Stimulated activated naive CD8-positive, alpha-beta T cell treated with anti-CD3 and anti-CD28 coated beads, Interleukin-15, Interleukin-2, amounts not matched to agents 100 ng/mL and 50 ng/mL, for 24 hours (primary cell): Measurements from ENCODE around the gene ARRB1.
A peak's percentile ranks its signal among the peaks of the same experiment; 100 is the strongest.

Source experiments
- H3K27ac Mint-ChIP-seq: one replicate; pipeline ENCODE4 v1.8.0; 2021; ENCODE audit warnings: mild to moderate bottlenecking, mixed read lengths
- H3K27me3 Mint-ChIP-seq: one replicate; pipeline ENCODE4 v1.8.0; 2021; ENCODE audit warnings: mixed read lengths
- H3K36me3 Mint-ChIP-seq: one replicate; pipeline ENCODE4 v1.8.0; 2021; ENCODE audit warnings: low read depth, mixed read lengths
- H3K4me1 Mint-ChIP-seq: one replicate; pipeline ENCODE4 v1.8.0; 2021; ENCODE audit warnings: low read depth, mixed read lengths
- H3K4me3 Mint-ChIP-seq: one replicate; pipeline ENCODE4 v1.8.0; 2021; ENCODE audit warnings: mild to moderate bottlenecking, mixed read lengths
- H3K9me3 Mint-ChIP-seq: one replicate; pipeline ENCODE4 v1.8.0; 2021; ENCODE audit warnings: mixed read lengths

The ARRB1 gene

GRCh38 chr11:75351541-75351790 lies at the start of gene ARRB1:
TSS of gene ARRB1 (minus strand) at chr11:75351661. CDS start at chr11:75351607, 54 bp downstream.
- peak within 1 kb of the TSS; percentile 85 for H3K4me3 Mint-ChIP-seq
- peak within 1 kb of the TSS; percentile 89 for H3K27ac Mint-ChIP-seq
- no peaks in the 10 kb centered on the region for H3K36me3 Mint-ChIP-seq
- peaks cover 59% of the 10 kb centered on the region for H3K4me1 Mint-ChIP-seq
- no peaks in the 10 kb centered on the region for H3K27me3 Mint-ChIP-seq
- H3K9me3 Mint-ChIP-seq, result no peaks in the 10 kb centered on the region

GRCh38 chr11:75400146-75400865 lies 48.8 kb upstream of the ARRB1 start:
- Mint-ChIP-seq H3K27me3 (no peaks in the 10 kb centered on the region), H3K4me1 (peaks cover 51% of the 10 kb centered on the region), H3K9me3 (no peaks in the 10 kb centered on the region), H3K4me3 (peak overlapping the region; percentile 98), H3K27ac (peak overlapping the region; percentile 100), H3K36me3 (peaks cover 61% of the 10 kb centered on the region)

GRCh38 chr11:75399344-75400145 lies 48.1 kb upstream of the ARRB1 start, which contains the start of gene RPS3:
TSS of gene RPS3 (plus strand) at chr11:75399518. CDS start at chr11:75399548, 30 bp downstream.
- Mint-ChIP-seq H3K4me3 (peak within 1 kb of the TSS; percentile 98), H3K9me3 (no peaks in the 10 kb centered on the region), H3K36me3 (peaks cover 54% of the 10 kb centered on the region), H3K27me3 (no peaks in the 10 kb centered on the region), H3K27ac (peak within 1 kb of the TSS; percentile 100), H3K4me1 (peaks cover 44% of the 10 kb centered on the region)

DNA sequence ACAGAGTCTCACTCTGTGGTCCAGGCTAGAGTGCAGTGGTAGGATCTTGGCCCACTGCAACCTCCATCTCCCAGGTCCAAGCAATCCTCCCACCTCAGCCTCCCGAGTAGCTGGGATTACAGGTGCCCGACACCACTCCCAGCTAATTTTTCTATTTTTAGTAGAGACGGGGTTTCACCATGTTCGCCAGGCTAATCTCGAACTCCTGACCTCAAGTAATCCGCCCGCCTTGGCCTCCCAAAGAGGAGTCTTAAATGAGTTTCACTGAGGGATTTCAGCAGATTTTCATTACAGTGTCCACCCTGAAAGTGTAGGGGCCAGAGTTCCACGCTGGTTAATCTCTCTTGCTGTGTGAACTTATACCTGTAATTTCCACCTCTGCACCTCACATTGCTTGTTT lies 47.4 kb upstream of the ARRB1 start:
- H3K9me3 Mint-ChIP-seq, result no peaks in the 10 kb centered on the region
- H3K36me3 Mint-ChIP-seq, result peaks cover 47% of the 10 kb centered on the region
- peaks cover 38% of the 10 kb centered on the region for H3K4me1 Mint-ChIP-seq
- no peaks in the 10 kb centered on the region for H3K27me3 Mint-ChIP-seq
- peak overlapping the region; percentile 100 for H3K27ac Mint-ChIP-seq
- H3K4me3 Mint-ChIP-seq, result peak overlapping the region; percentile 98

- Mint-ChIP-seq H3K27ac (no peak overlapping the region), H3K4me1 (peaks cover 3% of the 10 kb centered on the region), H3K36me3 (peaks cover under 1% of the 10 kb centered on the region), H3K27me3 (peaks cover 6% of the 10 kb centered on the region), H3K4me3 (no peak overlapping the region), H3K9me3 (no peaks in the 10 kb centered on the region)
These were observed 42.8 kb upstream of the ARRB1 start for GRCh38 chr11:75394085-75394840.

DNA sequence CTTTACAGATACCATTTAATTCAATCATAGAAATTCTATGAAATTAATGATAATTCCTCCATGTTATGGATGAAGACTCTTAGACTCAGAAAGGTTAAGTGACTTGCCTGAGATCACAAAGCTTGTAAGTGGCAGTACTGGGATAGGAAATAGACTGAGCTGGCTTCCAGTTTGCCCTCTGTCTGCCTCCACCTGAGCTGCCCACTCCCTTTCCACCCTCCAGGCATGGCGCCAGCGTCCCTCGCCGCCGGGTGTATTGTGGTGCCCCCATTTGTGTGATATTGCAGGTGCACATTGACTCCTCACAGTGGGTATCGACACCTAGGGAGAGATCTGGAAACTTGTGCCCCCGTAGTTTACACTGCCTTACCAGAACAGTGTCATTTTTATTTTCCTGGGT lies 38.5 kb upstream of the ARRB1 start:
- Mint-ChIP-seq H3K4me3 (no peak overlapping the region), H3K9me3 (no peaks in the 10 kb centered on the region), H3K27ac (no peak overlapping the region), H3K27me3 (peaks cover 6% of the 10 kb centered on the region), H3K4me1 (no peaks in the 10 kb centered on the region), H3K36me3 (no peaks in the 10 kb centered on the region)

DNA sequence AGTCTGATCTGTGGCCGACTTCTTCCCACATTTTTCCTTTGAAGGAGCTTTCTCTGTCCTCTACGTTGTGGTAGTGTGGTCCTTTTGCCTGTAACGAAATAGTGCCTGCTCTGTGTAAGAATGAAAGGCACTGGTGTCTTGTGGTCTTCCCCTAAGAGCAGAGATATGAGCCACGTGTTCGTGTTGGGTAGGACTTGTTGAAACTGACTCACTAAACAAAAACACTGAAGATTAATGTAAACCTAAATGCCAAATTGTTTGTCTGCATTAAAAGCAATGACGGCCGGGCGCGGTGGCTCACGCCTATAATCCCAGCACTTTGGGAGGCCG lies 37.8 kb upstream of the ARRB1 start:
- H3K36me3 Mint-ChIP-seq, result no peaks in the 10 kb centered on the region
- no peak overlapping the region for H3K27ac Mint-ChIP-seq
- H3K4me3 Mint-ChIP-seq, result no peak overlapping the region
- peaks cover 5% of the 10 kb centered on the region for H3K4me1 Mint-ChIP-seq
- peaks cover 6% of the 10 kb centered on the region for H3K27me3 Mint-ChIP-seq
- no peaks in the 10 kb centered on the region for H3K9me3 Mint-ChIP-seq

DNA sequence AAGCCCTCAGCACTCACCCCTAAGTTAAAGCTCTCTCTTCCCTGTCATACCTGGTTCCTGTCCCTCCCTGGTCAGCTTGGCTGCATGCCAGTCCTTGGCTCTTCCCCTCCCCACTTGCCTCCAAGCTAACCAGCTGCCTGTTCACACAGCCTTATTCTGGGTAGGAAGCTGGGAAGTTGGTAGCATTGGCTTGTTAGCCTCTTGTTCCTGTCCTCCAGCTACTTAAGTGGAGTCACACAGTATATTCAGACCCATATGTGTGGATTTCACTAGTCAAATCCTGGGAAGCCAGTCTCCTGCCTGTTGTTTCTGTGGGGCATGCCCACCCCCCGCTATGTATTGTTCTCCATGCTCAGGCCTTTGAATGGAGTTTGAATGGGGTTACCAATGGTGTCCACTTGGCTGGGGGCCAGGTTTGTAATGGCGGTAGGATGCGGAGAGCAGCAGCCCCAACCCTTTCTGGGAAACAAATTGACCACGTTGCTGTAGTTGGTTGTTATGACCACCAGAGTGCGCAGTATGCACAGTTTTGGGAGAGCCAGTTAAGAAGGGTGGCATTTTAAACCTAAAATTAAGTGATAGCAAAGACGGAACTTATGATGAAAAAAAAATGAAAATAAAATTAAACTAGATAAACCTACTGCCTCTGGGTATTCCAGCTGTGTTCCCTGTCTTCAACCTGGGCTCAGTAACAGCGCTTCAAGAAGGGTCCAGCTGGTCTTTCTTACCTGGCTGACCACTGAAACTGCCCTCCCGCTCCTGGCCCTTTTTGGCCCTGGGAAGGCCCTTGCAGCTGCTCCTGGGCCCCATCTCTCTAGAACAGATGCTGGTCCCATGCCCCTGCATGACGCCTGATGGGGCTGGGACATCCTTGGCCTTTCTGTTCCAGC lies 37.2 kb upstream of the ARRB1 start:
- H3K27ac Mint-ChIP-seq, result no peak overlapping the region
- H3K4me1 Mint-ChIP-seq, result peaks cover 11% of the 10 kb centered on the region
- no peaks in the 10 kb centered on the region for H3K9me3 Mint-ChIP-seq
- peaks cover 6% of the 10 kb centered on the region for H3K27me3 Mint-ChIP-seq
- H3K4me3 Mint-ChIP-seq, result no peak overlapping the region
- no peaks in the 10 kb centered on the region for H3K36me3 Mint-ChIP-seq

- Mint-ChIP-seq H3K36me3 (no peaks in the 10 kb centered on the region), H3K27ac (no peak overlapping the region), H3K27me3 (peaks cover 6% of the 10 kb centered on the region), H3K4me3 (no peak overlapping the region), H3K4me1 (peaks cover 18% of the 10 kb centered on the region), H3K9me3 (no peaks in the 10 kb centered on the region)
These were observed 36.4 kb upstream of the ARRB1 start for GRCh38 chr11:75387736-75388294.

- no peak overlapping the region for H3K4me3 Mint-ChIP-seq
- H3K27ac Mint-ChIP-seq, result no peak overlapping the region
- H3K36me3 Mint-ChIP-seq, result no peaks in the 10 kb centered on the region
- peaks cover 6% of the 10 kb centered on the region for H3K27me3 Mint-ChIP-seq
- peaks cover 18% of the 10 kb centered on the region for H3K4me1 Mint-ChIP-seq
- no peaks in the 10 kb centered on the region for H3K9me3 Mint-ChIP-seq
These were observed 35.6 kb upstream of the ARRB1 start for GRCh38 chr11:75386942-75387630.

GRCh38 chr11:75384438-75385080 lies 33.1 kb upstream of the ARRB1 start:
- Mint-ChIP-seq H3K27me3 (no peaks in the 10 kb centered on the region), H3K4me1 (peaks cover 18% of the 10 kb centered on the region), H3K4me3 (no peak overlapping the region), H3K9me3 (no peaks in the 10 kb centered on the region), H3K36me3 (no peaks in the 10 kb centered on the region), H3K27ac (no peak overlapping the region)

- H3K4me3 Mint-ChIP-seq, result no peak overlapping the region
- no peaks in the 10 kb centered on the region for H3K36me3 Mint-ChIP-seq
- peaks cover 18% of the 10 kb centered on the region for H3K4me1 Mint-ChIP-seq
- no peaks in the 10 kb centered on the region for H3K27me3 Mint-ChIP-seq
- no peaks in the 10 kb centered on the region for H3K9me3 Mint-ChIP-seq
- H3K27ac Mint-ChIP-seq, result no peak overlapping the region
These were observed 31.8 kb upstream of the ARRB1 start for GRCh38 chr11:75383246-75383645.

GRCh38 chr11:75380716-75381420 lies 29.4 kb upstream of the ARRB1 start:
- no peak overlapping the region for H3K27ac Mint-ChIP-seq

More at GRCh38 chr11:75380716-75381420, 29.4 kb upstream of the ARRB1 start:
- peaks cover 18% of the 10 kb centered on the region for H3K4me1 Mint-ChIP-seq
- H3K36me3 Mint-ChIP-seq, result no peaks in the 10 kb centered on the region
- no peaks in the 10 kb centered on the region for H3K27me3 Mint-ChIP-seq
- H3K9me3 Mint-ChIP-seq, result no peaks in the 10 kb centered on the region
- H3K4me3 Mint-ChIP-seq, result no peak overlapping the region
